Inflammatory macrophage treated with lipopolysaccharide for 1 hour (primary cell): ENCODE data around the gene ZNF724.
"Not testable (repeated sequence)": the region's sequence is repeated elsewhere in the genome, so short reads cannot be mapped to it uniquely, and the experiment has no call there.

Experiments used
- DNase-seq, 2 donors: peaks; one replicate each; pipeline ENCODE4 v3.0.0-alpha.2; 2020 to 2022

ZNF724 gene

DNA sequence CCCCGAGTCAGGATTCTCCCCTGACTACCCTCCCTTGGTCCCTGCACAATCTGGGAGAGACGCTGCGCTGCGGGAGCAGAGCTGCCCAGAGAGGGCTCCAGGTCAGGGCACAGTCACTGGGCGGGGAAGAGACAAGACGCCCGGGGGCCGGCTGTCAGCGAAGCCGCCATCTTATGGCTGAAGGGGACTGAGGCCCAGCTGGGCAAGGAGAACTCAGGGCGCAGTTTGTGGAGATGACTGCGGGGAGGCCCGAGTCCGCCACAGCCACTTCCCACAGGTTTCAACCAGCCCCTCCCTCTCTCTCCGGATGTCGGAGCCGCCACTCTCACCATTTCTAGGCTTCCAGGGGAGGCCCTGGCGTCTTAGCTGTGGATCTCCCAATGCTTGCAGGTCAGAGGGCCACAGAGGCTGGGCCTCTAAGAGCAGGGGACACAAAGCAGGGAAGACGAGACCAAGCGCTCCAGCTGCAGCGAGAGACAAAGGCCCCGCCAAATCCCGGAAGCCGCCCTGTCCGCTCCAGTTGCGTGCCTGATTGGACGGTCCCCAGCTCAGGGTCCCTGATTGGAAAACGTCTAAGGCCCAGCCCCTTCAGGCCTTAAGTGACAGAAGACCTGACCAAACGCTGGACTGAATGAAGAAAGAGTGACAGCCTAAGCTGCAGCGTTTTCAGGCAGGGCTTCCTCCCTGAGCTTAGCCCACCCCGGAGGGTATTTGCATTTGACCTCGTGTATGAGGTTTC lies at the start of gene ZNF724:
TSS of gene ZNF724 (minus strand) at position 484 of the 739 bp plus-strand sequence. CDS start at position 332, 152 bp downstream.
- peak; percentile 95 to 96 for DNase-seq

DNA sequence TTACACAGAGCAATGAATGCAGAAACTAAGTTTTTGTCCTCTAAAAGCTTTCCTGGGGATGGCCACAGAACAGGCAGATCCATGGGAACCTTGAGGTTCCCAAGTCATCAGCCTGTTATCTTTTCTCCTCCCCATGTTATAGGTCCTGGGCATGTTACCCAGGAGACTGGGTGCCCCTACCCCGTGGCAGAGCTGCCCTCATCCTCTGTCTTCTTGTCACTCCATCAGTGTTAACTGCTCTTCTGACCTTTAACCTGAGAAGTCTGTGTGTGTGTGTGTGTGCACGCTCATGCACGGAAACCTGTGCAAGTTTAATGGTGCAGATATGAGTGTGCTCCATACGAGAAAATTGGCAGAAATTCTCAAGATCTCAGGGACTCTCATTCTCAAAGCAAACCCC lies 43.9 kb upstream of the ZNF724 start:
- no peak for DNase-seq

DNA sequence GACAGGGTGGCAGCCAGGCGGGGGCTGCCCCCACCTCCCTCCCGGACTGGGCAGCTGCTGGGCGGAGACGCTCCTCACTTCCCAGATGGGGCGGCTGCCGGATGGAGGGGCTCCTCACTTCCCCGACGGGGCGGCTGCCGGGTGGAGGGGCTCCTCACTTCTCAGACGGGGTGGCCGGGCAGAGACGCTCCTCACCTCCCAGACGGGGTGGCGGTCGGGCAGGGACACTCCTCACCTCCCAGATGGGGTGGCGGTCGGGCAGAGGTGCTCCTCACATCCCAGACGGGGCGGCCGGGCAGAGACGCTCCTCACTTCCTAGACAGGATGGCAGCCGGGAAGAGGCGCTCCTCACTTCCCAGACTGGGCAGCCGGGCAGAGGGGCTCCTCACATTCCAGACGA lies 39.8 kb upstream of the ZNF724 start:
- DNase-seq = not testable (repeated sequence)

GRCh38 chr19:23287620-23288019 lies 37.4 kb upstream of the ZNF724 start:
- DNase-seq = no peak

DNA sequence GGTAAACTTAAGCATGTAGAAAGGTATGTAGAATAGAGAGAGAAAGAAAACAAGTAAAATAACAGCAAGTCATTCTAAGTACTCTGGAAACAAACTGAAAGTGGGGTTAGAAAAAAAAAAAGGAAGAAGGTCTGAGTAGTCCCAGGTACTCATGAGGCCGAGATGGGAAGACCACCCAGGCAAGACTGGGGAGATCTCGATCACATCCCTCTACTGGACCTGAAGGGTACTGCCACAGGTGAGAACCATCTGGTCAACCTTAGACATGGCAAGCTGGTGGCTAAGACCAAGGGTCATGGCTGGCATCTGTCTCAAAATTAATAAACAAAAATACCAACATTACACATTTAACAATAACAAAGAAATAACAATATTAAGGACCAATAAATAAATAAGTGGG lies 36.3 kb upstream of the ZNF724 start:
- no peak for DNase-seq

- DNase-seq = no peak
Measured at GRCh38 chr19:23285948-23286347, 35.8 kb upstream of the ZNF724 start.

GRCh38 chr19:23285326-23285725 lies 35.1 kb upstream of the ZNF724 start:
- not testable (repeated sequence) for DNase-seq

DNA sequence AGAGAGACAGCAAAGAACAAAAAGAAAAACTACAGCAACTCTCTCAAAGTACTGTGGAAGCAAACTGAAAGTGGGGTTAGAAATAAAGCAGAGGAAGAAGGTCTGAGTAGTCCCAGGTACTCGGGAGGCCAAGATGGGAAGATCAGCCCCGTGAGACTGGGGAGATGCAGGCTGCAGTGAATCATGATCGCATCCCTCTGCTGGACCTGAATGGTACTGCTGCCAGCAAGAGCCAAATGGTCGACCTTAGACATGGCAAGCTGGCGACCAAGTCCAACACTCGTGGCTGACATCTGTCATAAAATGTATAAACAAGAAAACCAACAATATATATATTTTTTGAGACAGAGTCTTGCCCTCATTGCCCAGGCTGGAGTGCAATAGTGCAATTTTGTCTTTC lies 33.7 kb upstream of the ZNF724 start:
- DNase-seq = peak in 1 of 2 donors; percentile 36

- no peak for DNase-seq
Measured at GRCh38 chr19:23281663-23282276, 31.6 kb upstream of the ZNF724 start.

DNA sequence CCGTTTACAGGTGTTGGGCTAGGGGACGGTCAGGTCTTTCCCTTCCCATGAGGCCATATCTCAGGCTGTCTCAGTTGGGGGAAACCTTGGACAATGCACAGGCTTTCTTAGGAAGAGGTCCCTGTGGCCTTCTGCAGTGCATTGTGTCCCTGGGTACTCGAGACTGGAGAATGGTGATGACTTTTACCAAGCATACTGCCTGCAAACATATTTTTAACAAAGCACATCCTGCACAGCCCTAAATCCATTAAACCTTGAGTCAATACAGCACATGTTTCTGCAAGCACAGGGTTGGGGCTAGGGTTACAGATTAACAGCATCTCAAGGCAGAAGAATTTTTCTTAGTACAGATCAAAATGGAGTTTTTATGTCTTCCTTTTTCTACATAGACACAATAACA lies 27.9 kb upstream of the ZNF724 start:
- DNase-seq = not testable (repeated sequence)

DNA sequence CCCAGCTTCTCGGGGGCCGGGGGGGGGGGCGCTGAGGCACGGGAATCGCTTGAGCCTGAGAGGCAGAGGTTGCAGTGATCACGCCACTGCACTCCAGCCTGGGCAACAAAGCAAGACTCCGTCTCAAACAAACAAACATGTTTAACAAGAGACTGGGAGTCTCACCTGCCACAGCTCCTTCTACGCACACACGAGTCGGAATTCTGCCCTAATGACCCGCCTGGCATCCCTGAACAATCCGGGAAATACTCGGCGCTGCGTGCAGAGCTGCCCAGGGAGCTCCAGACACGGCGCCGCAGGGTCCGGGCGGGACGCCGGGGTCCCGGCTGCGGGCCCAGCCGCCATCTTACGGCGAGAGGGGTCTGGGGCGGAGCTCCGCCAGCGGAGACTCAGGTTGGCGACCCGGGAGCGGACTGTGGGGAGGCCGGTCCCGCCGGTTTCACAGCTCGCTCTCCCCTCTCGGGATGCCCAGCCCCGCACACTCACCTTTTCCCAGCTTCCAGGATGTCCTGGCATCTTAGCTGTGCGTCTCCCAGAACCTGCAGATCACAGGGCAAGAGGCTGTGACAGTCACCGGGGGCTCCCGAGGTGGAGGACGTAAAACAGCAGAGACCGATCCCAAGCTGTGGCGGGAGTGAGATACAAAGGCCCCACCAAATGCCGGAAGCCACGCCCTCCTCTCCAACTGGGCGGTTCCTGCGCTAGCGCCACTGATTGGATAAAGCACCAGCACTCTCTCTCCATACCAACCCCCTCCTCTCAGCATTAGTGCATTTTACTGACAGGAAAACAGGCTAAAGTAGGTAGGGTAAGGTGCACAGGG lies 23.6 kb upstream of the ZNF724 start:
- DNase-seq = peak; percentile 83 to 92

GRCh38 chr19:23273022-23273589 lies 22.9 kb upstream of the ZNF724 start:
- peak in 1 of 2 donors; percentile 12 for DNase-seq

DNA sequence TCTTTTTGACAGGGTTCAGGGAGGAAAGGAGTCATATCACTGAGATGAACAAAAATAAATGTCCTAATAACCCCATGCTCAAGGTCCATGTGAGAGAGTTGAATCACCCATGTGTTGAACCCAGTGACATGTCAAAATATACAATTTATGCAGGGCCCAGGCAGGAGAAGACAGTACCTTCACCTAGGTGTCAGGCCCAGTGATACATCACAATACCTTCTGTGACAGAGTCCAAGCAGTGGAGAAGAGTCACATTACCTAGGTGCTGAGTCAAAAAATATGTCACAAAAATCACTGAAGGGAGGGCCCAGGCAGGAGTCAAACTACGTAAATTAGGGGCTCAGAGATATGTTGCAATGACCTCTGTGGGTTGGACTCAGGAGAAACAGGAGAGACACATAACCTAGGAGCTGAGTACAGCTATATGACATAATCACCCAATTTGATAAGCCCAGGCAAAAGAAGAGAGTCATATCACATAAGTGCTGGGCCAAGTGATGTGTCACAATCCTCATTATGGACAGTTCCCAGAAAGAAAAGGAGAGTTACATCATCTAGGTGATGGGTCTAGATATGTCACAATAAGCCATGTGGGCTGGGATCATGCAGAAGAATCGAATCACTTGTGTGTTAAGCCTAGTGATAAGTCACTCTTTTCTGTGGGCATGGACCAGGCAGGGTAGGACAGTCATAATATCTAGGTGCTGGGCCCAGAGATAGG lies 13.8 kb upstream of the ZNF724 start:
- peak; percentile 24 to 86 for DNase-seq

DNA sequence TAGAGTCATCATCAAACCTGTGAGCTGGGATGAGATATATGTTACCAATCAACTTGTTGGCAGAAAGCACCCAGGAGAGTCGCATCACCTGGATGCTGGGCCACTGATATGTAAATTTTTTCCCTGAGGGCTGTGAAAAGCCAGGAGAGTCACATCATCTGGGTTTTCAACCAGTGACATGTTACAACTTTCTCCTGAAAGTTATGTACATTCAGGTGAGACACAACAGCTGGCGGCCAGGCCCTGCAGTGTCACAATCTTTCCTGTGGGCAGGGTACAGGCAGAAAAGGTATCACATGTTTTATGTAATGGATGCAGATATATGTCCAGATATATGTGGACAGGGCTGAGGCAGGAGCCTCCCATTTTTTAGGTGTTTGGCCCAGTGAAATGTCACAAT lies 13.2 kb upstream of the ZNF724 start:
- no peak for DNase-seq

DNA sequence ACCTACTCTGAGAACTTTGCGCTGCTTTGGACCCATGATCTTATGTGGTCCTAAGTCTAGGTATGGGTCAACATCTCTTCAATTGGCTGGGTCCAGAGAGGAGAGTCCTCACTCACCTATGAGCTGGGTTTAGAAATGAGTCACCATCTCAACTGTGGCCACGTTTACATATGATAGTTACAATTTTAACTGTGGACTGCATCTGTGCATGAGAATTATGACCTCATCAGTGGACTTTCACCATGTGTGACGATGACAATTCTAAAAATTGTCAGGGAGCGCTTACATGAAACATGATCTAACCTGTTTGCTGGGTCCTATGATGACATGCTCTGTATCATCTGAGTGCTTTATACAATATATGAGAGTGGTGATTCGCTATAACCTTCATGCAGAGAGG lies 12.7 kb upstream of the ZNF724 start:
- DNase-seq = no peak

- no peak for DNase-seq
Measured at GRCh38 chr19:23261496-23262020, 11.4 kb upstream of the ZNF724 start.

- DNase-seq = no peak
Measured at GRCh38 chr19:23260956-23261355, 10.8 kb upstream of the ZNF724 start.

DNA sequence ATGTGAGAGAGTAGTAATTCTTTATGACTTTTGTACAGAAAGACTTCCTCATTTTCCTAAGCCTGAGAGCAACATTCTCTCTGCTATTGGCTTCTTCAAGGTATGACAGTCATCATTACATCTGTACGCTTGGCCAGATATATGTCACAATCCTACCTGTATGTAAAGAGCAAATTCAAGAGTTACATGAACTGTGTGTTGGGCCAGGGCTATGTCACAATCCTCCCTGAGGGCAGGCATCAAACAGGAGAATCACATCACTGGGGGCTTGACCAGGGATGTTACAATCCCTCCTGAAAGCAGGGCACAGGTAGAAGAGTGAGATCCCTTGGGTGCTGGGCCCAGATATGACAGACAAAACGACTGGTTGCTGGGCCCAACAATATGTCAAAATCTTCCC lies 9.8 kb upstream of the ZNF724 start:
- no peak for DNase-seq

DNA sequence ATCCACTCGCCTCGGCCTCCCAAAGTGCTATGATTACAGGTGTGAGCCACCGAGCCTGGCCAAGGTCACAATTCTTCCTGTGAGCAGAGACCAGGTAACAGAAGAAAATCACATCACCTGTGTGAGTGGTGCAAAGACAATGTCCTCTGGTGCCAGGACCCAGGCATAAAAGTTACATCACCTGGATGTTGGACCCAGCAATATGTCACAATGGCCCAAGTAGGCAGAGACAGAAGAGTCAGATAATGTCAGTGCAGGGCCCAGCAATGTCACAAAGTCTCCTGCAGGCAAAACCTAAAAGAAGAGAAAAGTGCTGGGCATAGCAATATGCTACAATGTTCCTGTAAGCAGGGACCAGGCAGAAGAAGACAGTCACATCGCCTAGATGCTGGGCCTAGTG lies 5.5 kb upstream of the ZNF724 start:
- DNase-seq = no peak

- no peak for DNase-seq
Measured at GRCh38 chr19:23254141-23254910, 4.1 kb upstream of the ZNF724 start.

DNA sequence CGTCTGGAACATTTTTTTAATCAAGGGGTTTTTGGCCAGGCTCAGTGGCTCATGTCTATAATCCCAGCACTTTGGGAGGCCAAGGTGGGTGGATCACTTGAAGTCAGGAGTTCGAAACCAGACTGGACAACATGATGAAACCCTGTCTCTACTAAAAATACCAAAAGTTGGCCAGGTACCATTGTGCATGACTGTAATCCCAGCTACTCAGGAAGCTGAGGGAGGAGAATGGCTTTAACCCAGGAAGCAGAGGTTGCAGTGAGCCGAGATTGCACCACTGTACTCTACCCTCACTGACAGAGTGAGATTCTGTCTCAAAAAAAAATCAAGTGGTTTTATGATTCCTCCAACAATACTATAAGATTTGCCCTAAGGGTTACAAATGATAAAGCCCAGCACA lies 3.1 kb upstream of the ZNF724 start:
- not testable (repeated sequence) for DNase-seq

DNA sequence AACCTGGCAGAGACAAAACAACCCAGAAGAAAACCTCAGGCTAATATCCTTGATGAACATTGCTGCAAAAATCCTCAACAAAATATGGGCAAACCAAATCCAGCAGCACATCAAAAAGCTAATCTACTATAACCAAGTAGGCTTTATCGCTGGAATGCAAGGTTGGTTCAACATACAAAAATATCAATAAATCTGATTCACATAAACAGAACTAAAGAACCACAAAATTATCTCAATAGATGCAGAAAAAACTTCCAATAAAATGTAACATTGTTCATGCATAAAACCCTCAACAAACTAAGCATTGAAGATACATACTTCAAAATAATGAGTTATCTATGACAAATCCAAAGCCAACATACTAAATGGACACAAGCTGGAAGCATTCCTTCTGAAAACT lies 8.8 kb downstream of the ZNF724 start:
- no peak for DNase-seq
